Keratinocyte (primary cell): ENCODE data around the gene SNRPA1. TPM values are rescaled to one million over a fixed set of nuclear protein-coding genes. Genes with fewer than 3 reads are reported as not detected.

Experiments
- DNase-seq: peaks from one replicate; pipeline ENCODE4 v3.0.0-alpha.2; 2011; ENCODE audit warnings: low read depth, missing footprints, low spot score
- FAIRE-seq: peaks from 2 replicates; lab custom pipeline; 2011; peaks lifted over from hg19 to GRCh38; lab: Jason Lieb, UNC
- H2AFZ ChIP-seq: 2 replicates; pipeline ENCODE4 v1.6.0; 2012; ENCODE audit warnings: low read length, control low read depth, inconsistent platforms; ENCODE audit not compliant: control insufficient read depth
- H3K27ac ChIP-seq: 2 replicates; pipeline ENCODE4 v1.5.1; 2011; ENCODE audit warnings: low read length; ENCODE audit not compliant: control insufficient read depth, insufficient read depth
- H3K27me3 ChIP-seq: 3 replicates; pipeline ENCODE4 v1.6.0; 2011; ENCODE audit warnings: low read length; ENCODE audit not compliant: control insufficient read depth, insufficient read depth; ENCODE audit errors: extremely low read depth
- H3K36me3 ChIP-seq, 2 experiments: 2 replicates in 1 of 2; 3 replicates in 1 of 2; pipeline ENCODE4 v1.5.1; 2011; ENCODE audit warnings: low read length in 2 of 2, mild to moderate bottlenecking in 1 of 2; ENCODE audit not compliant: control insufficient read depth in 2 of 2, insufficient read depth in 2 of 2; ENCODE audit errors: extremely low read depth in 1 of 2
- H3K4me1 ChIP-seq: 3 replicates; pipeline ENCODE4 v1.5.1; 2011; ENCODE audit warnings: low read length; ENCODE audit not compliant: control insufficient read depth, insufficient read depth; ENCODE audit errors: extremely low read depth
- H3K4me2 ChIP-seq: 3 replicates; pipeline ENCODE4 v1.6.0; 2011; ENCODE audit warnings: low read depth, low read length; ENCODE audit not compliant: control insufficient read depth, insufficient read depth; ENCODE audit errors: extremely low read depth
- H3K4me3 ChIP-seq, 3 experiments: fragments of 200-600 bp in 1 of 3; sonication (generic) in 1 of 3; 2 replicates in 2 of 3; 3 replicates in 1 of 3; pipeline ENCODE4 v1.5.1; 2011 to 2016; ENCODE audit warnings: low read length in 3 of 3, mild to moderate bottlenecking in 3 of 3, control low read depth in 2 of 3, inconsistent platforms in 1 of 3, low read depth in 1 of 3, mixed read lengths in 1 of 3, mixed run types in 1 of 3, moderate library complexity in 1 of 3; ENCODE audit not compliant: control insufficient read depth in 2 of 3, insufficient read depth in 2 of 3; ENCODE audit errors: extremely low read depth in 1 of 3
- H3K79me2 ChIP-seq: 2 replicates; pipeline ENCODE4 v1.6.0; 2012; ENCODE audit warnings: low read length; ENCODE audit not compliant: control insufficient read depth, insufficient read depth
- H3K9ac ChIP-seq: 3 replicates; pipeline ENCODE4 v1.6.0; 2011; ENCODE audit warnings: low read length; ENCODE audit not compliant: control insufficient read depth, insufficient read depth; ENCODE audit errors: extremely low read depth
- H3K9me1 ChIP-seq: 3 replicates; pipeline ENCODE4 v1.6.0; 2011; ENCODE audit warnings: low read length; ENCODE audit not compliant: control insufficient read depth, insufficient read depth; ENCODE audit errors: extremely low read depth
- H3K9me3 ChIP-seq: 2 replicates; pipeline ENCODE4 v1.5.1; 2012; ENCODE audit warnings: low read depth, low read length; ENCODE audit not compliant: control insufficient read depth
- H4K20me1 ChIP-seq: 3 replicates; pipeline ENCODE4 v1.6.0; 2011; ENCODE audit warnings: low read length; ENCODE audit not compliant: control insufficient read depth, insufficient read depth; ENCODE audit errors: extremely low read depth
- CTCF ChIP-seq, 3 experiments: IDR thresholded peaks in 1 of 3; conservative IDR thresholded peaks in 1 of 3; optimal IDR thresholded peaks in 1 of 3; 2 replicates in 2 of 3; 3 replicates in 1 of 3; pipeline versions ENCODE3 to v1.5.1; 2011; ENCODE audit warnings: low read length in 3 of 3, mild to moderate bottlenecking in 3 of 3, moderate library complexity in 2 of 3, control low read depth in 1 of 3, inconsistent platforms in 1 of 3; ENCODE audit not compliant: insufficient read depth in 2 of 3; ENCODE audit errors: extremely low read depth in 1 of 3
- EZH2 ChIP-seq: IDR thresholded peaks from one replicate; pipeline ENCODE4 v1.6.1; 2012; ENCODE audit warnings: inconsistent platforms, mild to moderate bottlenecking, low read length, moderate library complexity
- dilution Hi-C: fragments of 300-500 bp; cut with MboI; formaldehyde crosslinking; loops from one replicate; pipeline ENCODE4 v1.7.0; 2020; ENCODE audit warnings: low sequenced_read_pairs; ENCODE audit not compliant: extremely low pct_ligation_motif_present
- polyA plus RNA-seq, 5 experiments: library from polyadenylated mRNA; depleted of rRNA in 3 of 5; stranded (reverse) in 3 of 5; stranded (forward) in 1 of 5; unstranded in 1 of 5; fragments of >200 nt; gene quantifications; 1 replicate in 1 of 5; 2 replicates in 3 of 5; 3 replicates in 1 of 5; pipeline versions ENCODE4 v1.2.1 to v1.2.3, GENCODE V29; 2011 to 2012; ENCODE audit warnings: missing spikeins in 2 of 5, low read depth in 1 of 5, low replicate concordance in 1 of 5

Gene SNRPA1
- polyA plus RNA-seq, 1 donor (not counting 4 experiments of a cell fraction or from before 2014, with no cell fraction given), result 106 TPM

- H4K20me1 ChIP-seq, result no peaks in the 10 kb centered on the region
- H3K79me2 ChIP-seq, result no peaks in the 10 kb centered on the region
- no peaks in the 10 kb centered on the region for H3K9me1 ChIP-seq
- TF ChIP-seq EZH2, result no peak
- TF ChIP-seq CTCF (optimal IDR thresholded peaks at IDR 0.05 in 1 of 3, IDR thresholded peaks at IDR 0.05 in 1 of 3, conservative IDR thresholded peaks at IDR 0.05 in 1 of 3; ENCODE audit: extremely low read depth in 1 of 3, insufficient read depth in 2 of 3, low read length in 3 of 3), result no peak
- DNase-seq (no peak), FAIRE-seq (no peak)
- H2AFZ ChIP-seq, result no peak overlapping the region
- no peak overlapping the region for H3K9ac ChIP-seq
- no peaks in the 10 kb centered on the region for H3K4me1 ChIP-seq
- no peaks in the 10 kb centered on the region for H3K9me3 ChIP-seq
- H3K27me3 ChIP-seq, result no peaks in the 10 kb centered on the region
- no peak overlapping the region for H3K4me2 ChIP-seq
- H3K36me3 ChIP-seq, result no peaks in the 10 kb centered on the region
- H3K27ac ChIP-seq, result no peak overlapping the region
- dilution Hi-C loops, result no loop called here
- H3K4me3 ChIP-seq, result no peak overlapping the region
Measured at GRCh38 chr15:101309436-101310160, 14.6 kb upstream of the SNRPA1 start.

- dilution Hi-C loops, result no loop called here
- no peaks in the 10 kb centered on the region for H3K9me1 ChIP-seq
- H3K79me2 ChIP-seq, result no peaks in the 10 kb centered on the region
- H3K36me3 ChIP-seq, result no peaks in the 10 kb centered on the region
- no peak overlapping the region for H2AFZ ChIP-seq
- H3K9ac ChIP-seq, result no peak overlapping the region
- H3K9me3 ChIP-seq, result no peaks in the 10 kb centered on the region
- no peaks in the 10 kb centered on the region for H4K20me1 ChIP-seq
- no peak for FAIRE-seq
- no peak overlapping the region for H3K27ac ChIP-seq
- TF ChIP-seq CTCF (optimal IDR thresholded peaks at IDR 0.05 in 1 of 3, IDR thresholded peaks at IDR 0.05 in 1 of 3, conservative IDR thresholded peaks at IDR 0.05 in 1 of 3; ENCODE audit: extremely low read depth in 1 of 3, insufficient read depth in 2 of 3, low read length in 3 of 3) (no peak), EZH2 (no peak)
- H3K4me3 ChIP-seq, result no peak overlapping the region
- no peak for DNase-seq
- no peak overlapping the region for H3K4me2 ChIP-seq
- H3K4me1 ChIP-seq, result no peaks in the 10 kb centered on the region
- H3K27me3 ChIP-seq, result no peaks in the 10 kb centered on the region
Measured at GRCh38 chr15:101308604-101309435, 13.8 kb upstream of the SNRPA1 start.
